Activated CD4-positive, CD25-positive, alpha-beta regulatory T cell treated with anti-CD3 and anti-CD28 coated beads, Interleukin-2, amount 50 U/mL, for 72 hours (primary cell): ENCODE results near the gene PTGS1.
A peak's percentile ranks its signal among the peaks of the same experiment; 100 is the strongest.
"Not testable (repeated sequence)": the region's sequence is repeated elsewhere in the genome, so short reads cannot be mapped to it uniquely, and the experiment has no call there.

Experiments
- DNase-seq: peaks from one replicate; pipeline ENCODE4 v3.0.0; 2021

PTGS1 gene

GRCh38 chr9:122401896-122402295 is 31.1 kb downstream of the PTGS1 start:
- no peak for DNase-seq

GRCh38 chr9:122402403-122402871 is 31.6 kb downstream of the PTGS1 start:
- no peak for DNase-seq

DNA sequence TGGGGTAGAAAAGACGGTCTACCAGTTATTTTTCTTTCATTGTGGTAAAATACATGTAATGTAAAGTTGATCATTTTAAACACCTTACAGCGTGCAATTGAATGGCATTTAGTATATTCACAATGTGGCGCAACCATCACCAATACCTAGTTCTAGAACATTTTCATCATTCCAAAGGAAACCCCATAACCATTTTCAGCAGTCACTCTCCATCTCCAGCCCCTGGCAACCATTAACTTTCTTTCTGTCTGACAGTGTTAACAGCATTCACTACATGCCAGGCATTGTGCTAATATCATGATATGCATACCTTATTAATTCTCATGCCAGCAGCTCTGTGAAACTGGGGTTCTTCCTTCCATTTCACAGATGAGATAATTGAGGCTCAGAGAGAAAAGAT is 32.0 kb downstream of the PTGS1 start:
- no peak for DNase-seq

DNA sequence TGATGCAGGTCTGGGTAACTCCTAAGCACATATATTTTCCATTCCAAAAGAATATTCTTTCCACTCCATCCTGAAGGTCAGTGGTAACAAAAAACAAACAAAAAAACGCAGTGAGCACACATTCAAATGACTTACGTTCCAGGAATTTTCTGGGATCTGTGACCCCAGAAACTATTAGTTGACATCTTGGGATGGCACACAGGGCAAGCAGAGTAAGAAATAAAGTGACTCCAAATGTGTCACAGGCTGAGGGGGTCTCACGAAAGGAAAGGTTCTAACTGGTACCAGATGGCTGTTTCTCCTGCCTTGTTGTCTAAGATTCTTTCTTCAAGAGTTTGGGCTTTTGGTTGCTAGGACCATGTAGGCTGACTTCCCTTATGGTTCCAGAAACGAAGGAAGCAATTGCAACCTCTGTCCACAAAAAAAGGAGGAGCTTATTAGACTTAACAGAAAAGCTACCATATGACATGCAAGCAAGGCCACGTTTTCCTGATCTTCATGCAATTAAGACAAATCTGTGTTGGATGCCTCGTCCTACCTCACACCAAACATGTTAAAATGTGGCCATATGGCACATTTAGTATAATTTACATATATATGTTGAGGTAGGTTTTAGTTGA is 32.7 kb downstream of the PTGS1 start:
- DNase-seq = no peak

DNA sequence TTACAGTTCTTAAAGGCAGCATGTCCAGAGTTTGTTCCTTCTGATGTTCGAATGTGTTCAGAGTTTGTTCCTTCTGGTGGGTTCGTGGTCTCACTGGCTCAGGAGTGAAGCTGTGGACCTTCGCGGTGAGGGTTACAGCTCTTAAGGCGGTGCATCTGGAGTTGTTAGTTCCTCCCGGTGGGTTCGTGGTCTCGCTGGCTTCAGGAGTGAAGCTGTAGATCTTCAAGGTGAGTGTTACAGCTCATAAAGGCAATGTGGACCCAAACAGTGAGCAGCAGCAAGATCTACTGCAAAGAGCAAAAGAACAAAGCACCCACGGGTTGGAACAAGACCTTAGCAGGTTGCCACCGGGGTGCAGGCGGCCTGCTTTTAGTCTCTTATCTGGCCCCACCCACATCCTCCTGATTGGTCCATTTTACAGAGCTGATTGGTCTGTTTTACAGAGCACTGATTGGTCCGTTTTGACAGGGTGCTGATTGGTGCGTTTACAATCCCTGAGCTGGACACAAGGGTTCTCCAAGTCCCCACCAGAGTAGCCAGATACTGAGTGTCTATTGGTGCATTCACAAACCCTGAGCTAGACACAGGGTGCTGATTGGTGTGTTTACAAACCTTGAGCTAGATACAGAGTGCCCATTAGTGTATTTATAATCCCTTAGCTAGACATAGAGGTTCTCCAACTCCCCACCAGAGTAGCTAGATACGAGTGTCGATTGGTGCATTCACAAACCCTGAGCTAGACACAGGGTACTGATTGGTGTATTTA is 34.7 kb downstream of the PTGS1 start:
- not testable (repeated sequence) for DNase-seq

DNA sequence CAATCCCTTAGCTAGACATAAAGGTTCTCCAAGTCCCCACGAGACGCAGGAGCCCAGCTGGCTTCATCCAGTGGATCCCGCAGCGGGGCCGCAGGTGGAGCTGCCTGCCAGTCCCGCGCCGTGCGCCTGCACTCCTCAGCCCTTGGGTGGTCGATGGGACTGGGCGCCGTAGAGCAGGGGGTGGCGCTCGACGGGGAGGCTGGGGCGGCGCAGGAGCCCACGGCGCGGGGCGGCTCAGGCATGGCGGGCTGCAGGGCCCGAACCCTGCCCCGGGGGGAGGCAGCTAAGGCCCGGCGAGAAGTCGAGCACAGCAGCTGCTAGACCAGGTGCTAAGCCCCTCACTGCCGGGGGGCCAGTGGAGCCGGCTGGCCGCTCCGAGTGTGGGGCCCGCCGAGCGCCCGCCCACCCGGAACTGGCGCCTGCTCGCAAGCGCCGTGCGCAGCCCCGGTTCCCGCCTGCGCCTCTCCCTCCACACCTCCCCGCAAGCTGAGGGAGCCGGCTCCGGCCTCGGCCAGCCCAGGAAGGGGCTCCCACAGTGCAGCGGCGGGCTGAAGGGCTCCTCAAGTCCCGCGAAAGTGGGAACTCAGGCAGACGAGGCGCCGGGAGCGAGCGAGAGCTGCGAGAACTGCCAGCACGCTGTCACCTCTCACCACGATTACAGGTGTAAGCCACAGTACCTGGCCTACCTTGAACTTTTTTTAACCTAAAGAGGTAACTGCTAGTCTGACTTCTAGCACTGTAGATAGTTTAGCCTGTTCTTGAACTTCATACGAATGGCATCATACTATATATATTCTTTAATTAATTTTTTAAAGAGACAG is 35.5 kb downstream of the PTGS1 start:
- peak; percentile 33 for DNase-seq

GRCh38 chr9:122414108-122414507 is 43.3 kb downstream of the PTGS1 start:
- DNase-seq = not testable (repeated sequence)

DNA sequence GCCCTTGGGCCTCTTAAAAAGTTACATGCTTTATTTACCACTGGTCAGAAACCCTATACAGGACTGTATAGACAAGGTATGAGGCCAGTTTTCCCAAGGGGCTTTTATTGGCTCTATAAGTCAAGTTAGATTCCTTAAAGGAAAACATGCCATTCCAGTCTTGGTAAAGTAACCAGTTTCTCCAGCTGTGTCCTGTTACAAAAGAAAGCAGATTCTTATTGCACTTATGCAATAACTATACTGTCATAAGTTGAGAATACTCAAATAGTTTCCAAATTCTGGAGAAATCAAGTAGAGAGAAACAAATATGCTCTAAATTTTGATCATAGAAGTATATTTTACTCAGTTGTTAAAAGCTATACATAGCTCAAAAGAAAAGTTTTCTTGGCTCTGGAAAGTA is 47.2 kb downstream of the PTGS1 start:
- no peak for DNase-seq

- DNase-seq = no peak
Observed at GRCh38 chr9:122420315-122420714, 49.5 kb downstream of the PTGS1 start.

DNA sequence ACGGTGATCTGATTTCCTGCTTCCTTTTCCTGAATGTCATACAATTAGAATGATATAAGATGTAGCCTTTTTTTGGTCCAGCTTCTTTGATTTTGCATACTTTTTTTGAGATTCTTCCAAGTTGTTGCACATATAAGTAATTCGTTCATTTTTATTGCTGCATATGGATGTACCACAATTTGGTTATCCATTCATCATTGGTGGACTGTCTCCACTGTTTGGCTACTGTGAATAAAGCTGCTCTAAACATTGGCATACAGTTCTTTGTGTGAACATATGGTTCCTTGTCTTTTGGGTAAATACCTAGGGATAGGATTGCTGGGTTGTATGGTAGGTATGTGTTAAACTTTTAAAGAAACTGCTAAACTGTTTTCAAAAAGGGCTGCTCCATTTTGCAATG is 54.3 kb downstream of the PTGS1 start:
- no peak for DNase-seq

- DNase-seq = no peak
Observed at GRCh38 chr9:122426723-122427122, 55.9 kb downstream of the PTGS1 start.

GRCh38 chr9:122442568-122442967 is 71.7 kb downstream of the PTGS1 start:
- DNase-seq = no peak

GRCh38 chr9:122444041-122444733 is 73.4 kb downstream of the PTGS1 start:
- no peak for DNase-seq
